GM19023 (cell line): ENCODE results near the gene TBL1X.

ENCODE experiments used
- ATAC-seq: cut with Tn5 transposase; IDR thresholded peaks from one replicate; pipeline ENCODE4 v1.9.1; 2021; ENCODE audit warnings: mild to moderate bottlenecking, moderate library complexity; ENCODE audit not compliant: unreplicated experiment

TBL1X gene

GRCh38 chrX:9786798-9787635 lies 322.2 kb downstream of the TBL1X start:
- ATAC-seq = no peak

GRCh38 chrX:9788911-9789310 lies 324.1 kb downstream of the TBL1X start:
- ATAC-seq = no peak

GRCh38 chrX:9789555-9789954 lies 324.7 kb downstream of the TBL1X start:
- ATAC-seq = no peak
